Stimulated activated CD4-positive, alpha-beta T cell treated with anti-CD3 and anti-CD28 coated beads, Interleukin-4, amount 100 ng/mL, for 1 hour (primary cell): ENCODE data around the gene RBMS3.
"Not testable (repeated sequence)": the region's sequence is repeated elsewhere in the genome, so short reads cannot be mapped to it uniquely, and the experiment has no call there.

ENCODE experiments used
- DNase-seq: peaks from one replicate; pipeline ENCODE4 v3.0.0-alpha.2; 2020

RBMS3 gene

GRCh38 chr3:29393946-29394345 lies 113.1 kb downstream of the RBMS3 start:
- DNase-seq = not testable (repeated sequence)

DNA sequence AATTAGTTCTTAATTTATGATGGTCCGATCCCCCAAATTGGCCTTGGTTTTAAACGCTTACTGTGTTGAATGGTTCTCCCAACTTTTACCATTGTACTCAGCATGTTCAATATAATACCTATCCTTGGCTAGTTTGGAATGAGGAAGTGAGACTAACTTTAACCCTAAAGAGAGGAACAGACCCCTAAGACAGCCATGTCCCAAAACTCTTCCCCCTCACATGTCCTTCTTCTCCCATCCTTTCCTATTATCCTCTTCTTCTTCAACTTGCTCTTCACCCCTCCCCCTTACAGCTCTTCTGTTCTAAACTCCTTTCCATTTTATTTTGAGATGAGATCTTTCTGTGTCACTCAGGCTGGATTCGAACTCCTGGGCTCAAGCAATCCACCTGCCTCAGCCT lies 116.5 kb downstream of the RBMS3 start:
- DNase-seq = no peak

GRCh38 chr3:29398787-29399186 lies 117.9 kb downstream of the RBMS3 start:
- no peak for DNase-seq

DNA sequence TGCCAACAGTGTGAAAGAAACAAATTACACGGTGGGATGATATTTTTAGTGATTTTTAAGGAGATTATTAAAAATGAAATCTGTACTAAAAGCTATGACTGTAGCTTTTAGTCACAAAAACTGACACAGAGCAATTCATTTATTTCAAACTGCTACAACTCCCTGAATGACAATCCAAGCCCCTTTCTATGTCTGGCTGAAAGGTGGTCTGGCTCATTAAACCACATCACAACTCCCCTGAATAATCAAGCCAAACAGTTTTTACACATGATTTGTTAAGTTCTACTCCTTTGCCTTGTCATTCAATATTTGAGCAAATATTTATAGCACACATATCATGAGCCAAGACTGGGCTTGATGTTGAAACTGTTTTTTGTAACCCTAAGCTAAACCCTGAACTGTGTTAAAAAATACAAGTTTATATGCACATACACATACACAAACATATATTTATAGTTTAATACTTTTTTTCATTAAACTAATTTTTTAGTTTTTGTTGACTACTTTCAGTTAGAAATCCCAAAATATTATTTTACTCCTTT lies 125.5 kb downstream of the RBMS3 start:
- no peak for DNase-seq

- no peak for DNase-seq
These were observed 127.8 kb downstream of the RBMS3 start for GRCh38 chr3:29408676-29409075.

DNA sequence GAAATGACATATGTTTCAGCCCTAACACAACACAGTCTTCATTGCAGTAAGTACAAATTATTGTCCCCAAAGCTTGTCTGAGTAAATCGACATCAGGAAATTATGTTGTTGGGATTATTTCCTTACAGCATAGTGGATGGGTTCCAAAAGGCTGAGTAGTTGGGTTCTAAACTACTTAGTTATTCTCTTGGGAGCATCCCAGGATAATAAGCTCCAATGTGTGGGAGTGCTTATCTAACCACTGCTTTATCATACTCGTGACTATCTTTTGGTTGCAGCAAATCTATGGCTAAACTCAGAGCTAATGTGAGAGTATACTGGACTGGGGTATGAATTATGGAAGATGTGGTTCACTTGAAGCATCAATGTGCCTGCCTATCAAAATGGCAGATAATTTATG lies 128.5 kb downstream of the RBMS3 start:
- DNase-seq = no peak

DNA sequence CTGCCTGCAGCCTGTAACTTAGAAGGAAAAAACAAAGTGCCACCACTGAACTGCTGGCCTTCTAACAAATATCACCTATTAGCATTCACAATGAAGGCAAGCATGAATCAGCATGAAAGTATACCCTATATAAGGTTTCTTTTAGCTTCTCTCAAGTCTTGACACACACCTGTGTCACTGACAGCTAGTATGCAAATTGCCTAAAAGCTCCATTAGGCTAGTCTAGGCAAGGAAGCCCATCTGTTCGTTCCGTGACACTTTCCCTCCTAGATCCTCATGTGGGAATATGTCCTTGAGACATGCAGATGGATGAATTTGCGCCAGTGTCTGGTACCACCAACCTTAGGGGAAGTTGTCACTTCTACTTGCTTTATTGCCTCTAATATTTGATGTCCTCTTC lies 129.3 kb downstream of the RBMS3 start:
- DNase-seq = no peak

- DNase-seq = no peak
These were observed 130.0 kb downstream of the RBMS3 start for GRCh38 chr3:29410660-29411405.

DNA sequence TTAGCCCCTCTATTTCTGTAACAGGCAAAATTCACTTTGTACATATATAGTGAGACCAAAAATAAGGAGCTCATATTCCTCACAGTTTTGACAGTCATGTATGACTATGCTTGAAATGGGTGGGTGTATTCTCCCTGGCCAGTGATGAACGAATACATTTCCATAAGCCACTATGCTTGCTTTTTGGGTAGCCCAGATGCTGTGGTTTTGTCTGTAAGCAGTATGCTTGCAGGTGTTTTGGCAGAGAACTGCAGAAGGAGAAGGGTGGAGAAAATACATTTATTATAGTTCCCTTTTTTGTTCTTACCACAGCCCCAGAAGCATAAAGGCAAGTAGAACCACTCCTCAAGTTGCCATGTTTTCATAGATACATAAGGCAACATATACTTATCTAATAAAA lies 131.2 kb downstream of the RBMS3 start:
- DNase-seq = no peak

DNA sequence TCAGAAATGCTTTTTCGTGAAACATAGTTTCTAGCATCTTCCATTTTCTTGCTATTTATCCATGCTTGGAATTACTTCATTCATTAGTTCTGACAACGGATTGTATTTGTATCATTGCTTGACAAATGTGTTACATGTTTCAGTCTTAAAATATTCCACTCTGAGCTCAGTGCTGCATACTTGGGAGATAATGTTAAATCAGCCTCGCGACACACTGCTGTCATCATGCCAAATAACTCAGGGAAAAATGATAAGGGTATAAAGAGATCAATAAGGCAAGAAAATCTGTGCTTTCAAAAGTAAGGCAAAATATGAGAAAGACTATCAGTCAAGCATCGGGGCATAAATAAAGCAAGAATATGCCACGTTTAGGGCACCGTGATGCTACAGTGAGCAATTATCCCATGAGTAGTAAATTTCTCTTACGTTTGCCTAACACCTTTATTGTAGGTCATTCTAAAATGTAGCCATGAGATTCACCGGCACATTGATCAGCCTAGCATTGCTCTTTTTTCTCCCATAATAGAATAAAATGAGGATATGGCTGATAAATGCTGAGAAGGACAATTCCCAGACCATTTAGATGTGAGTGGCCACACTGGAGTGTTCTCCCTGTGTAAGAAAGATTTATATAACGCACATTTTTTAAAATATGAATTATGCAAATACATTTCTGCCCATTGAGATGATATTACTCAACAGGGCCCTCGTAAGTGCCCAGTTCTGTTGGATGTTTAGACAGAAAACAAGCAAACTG lies 133.8 kb downstream of the RBMS3 start:
- DNase-seq = no peak

DNA sequence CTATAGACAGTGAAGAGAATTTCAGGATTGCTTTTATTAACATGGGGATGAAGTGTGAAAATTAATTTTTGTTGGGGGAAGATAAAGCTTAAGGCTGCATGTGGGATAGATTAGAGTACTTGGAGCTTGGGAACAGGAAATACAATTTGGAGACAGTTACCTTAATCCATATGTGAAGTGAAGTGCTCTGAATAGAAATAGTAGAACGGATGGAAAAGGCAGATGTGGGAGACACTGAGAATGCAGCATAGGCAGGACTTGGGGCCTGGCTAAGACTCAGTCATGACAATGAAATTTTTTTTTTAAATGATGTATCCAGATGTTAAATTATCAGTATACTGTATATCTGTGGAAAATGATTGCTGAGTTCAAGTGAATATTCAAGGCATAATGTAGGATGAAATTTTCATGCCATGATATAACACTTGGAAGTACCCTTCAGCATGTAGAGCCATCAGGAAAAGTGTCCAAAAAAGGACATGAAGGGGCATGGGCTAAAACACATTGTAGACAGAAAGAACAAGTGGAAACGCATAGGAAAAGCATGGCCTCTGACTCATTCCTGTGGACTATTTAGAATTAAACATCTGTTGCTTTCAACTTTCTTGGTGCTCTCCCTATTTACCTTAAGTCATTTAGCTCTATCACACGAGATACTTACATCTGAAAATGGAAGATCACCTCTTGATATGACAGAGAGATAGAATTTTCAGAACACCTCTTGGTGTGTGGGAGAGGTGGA lies 134.8 kb downstream of the RBMS3 start:
- DNase-seq = no peak

GRCh38 chr3:29416514-29416913 lies 135.6 kb downstream of the RBMS3 start:
- no peak for DNase-seq

DNA sequence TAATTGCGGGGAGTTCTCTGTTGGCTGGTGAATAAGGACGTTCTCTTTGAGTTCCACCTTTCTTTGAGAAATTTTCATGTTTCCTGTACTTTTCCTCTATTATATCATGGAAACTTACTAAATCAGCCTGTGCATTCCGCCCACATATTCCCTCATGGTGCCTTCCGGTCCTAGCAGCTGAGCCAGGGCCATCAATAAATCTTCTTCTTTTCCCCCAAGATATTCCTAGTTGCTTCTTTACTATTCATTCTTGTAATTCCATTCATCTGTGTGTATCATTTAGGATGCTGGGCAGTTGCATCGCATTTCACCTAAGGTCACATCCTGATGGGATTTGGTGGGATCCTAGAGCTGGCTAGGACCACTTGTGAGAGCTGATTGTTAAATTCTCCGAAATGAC lies 139.2 kb downstream of the RBMS3 start:
- DNase-seq = no peak

GRCh38 chr3:29426302-29427226 lies 145.7 kb downstream of the RBMS3 start:
- DNase-seq = no peak

- DNase-seq = no peak
These were observed 146.6 kb downstream of the RBMS3 start for GRCh38 chr3:29427266-29428103.

GRCh38 chr3:29429055-29429679 lies 148.3 kb downstream of the RBMS3 start:
- DNase-seq = no peak

DNA sequence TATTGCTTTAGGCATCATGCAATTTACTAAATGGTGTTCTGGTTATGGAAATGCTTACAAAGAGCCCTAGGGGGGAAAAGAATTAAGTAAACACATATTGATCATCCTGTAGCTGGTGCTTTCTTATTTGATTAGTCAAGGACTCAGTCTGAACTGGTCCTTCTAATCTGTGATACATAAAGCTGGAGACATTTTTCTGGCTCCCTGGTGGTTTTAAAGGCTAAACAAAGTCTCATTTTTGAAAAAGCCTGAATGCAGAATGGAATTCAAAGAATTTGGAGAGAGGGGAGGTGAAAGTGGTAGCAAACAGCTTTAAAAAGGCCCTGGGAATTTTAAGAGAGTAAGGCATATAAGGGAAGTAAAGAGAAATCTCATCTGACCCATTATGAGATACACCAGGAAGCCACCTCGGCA lies 149.7 kb downstream of the RBMS3 start:
- DNase-seq = no peak

- DNase-seq = no peak
These were observed 155.9 kb downstream of the RBMS3 start for GRCh38 chr3:29436612-29437323.

DNA sequence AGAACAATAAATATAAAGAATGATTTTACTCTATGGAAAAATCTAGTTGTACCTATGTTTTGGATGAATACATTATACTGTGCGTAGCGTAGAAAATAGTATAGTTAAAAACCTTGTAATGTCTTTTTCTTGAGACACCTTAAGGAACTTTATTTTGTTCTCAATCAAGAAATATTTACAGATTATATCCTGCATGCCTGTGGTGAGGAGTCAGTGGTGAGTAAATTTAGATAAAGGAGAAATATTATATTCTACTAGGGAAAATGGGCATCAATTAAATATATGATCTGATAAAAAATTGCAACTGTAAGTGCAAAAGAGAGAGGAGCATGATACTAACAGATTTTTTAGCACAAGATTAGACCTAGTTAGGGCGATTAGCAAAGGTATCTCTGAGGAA lies 157.7 kb downstream of the RBMS3 start:
- DNase-seq = no peak
